HepG2 (cell line): ENCODE measurements around the gene NHSL1. TPM values are rescaled to one million over a fixed set of nuclear protein-coding genes. Genes with fewer than 3 reads are reported as not detected.

Source experiments
- ATAC-seq: fragments of 200-7000 bp; cut with Tn5 transposase; 3 replicates; pipeline ENCODE4 v1.9.1; 2020; ENCODE audit warnings: mild to moderate bottlenecking, moderate library complexity
- BruUV-seq: library from RNA; stranded (reverse); fragments of 400-500 nt; replicated peaks from 2 replicates; lab custom pipeline; 2021; lab: Mats Ljungman, UMichigan
- CTCF ChIA-PET: fragments of 300-600 bp; formaldehyde crosslinking; extraction: SDS; loops from one replicate; lab custom pipeline; 2021; ENCODE audit warnings: low total read pairs, inconsistent platforms, low intra/inter-chr PET ratio; lab: Yijun Ruan, JAX
- POLR2A ChIA-PET: fragments of 350-600 bp; sonication (Branson Sonifier 250); formaldehyde crosslinking; loops from one replicate; lab custom pipeline; 2020; ENCODE audit warnings: antibody characterized with exemption, inconsistent platforms; lab: Yijun Ruan, JAX
- DNase-seq: peaks from one replicate; pipeline ENCODE4 v3.0.0-alpha.2; 2015; ENCODE audit warnings: low spot score
- FAIRE-seq: peaks from 3 replicates; lab custom pipeline; 2011; peaks lifted over from hg19 to GRCh38; lab: Jason Lieb, UNC
- H2AFZ ChIP-seq: one replicate; pipeline ENCODE4 v1.6.1; 2011; ENCODE audit warnings: low read length, inconsistent platforms
- H3K27ac ChIP-seq: fragments of 300-600 bp; 3 replicates; pipeline ENCODE4 v1.8.0; 2011; ENCODE audit warnings: mixed run types, mild to moderate bottlenecking, mixed read lengths, low read length, inconsistent platforms; ENCODE audit not compliant: insufficient read depth; ENCODE audit errors: extremely low read length
- H3K27me3 ChIP-seq, 2 experiments: fragments of 200-600 bp in 1 of 2; 2 replicates in 1 of 2; 3 replicates in 1 of 2; pipeline versions ENCODE4 v1.6.0 to v1.8.0; 2011; ENCODE audit warnings: low read length in 2 of 2, mild to moderate bottlenecking in 2 of 2, moderate library complexity in 2 of 2, inconsistent platforms in 1 of 2; ENCODE audit not compliant: insufficient read depth in 2 of 2, control insufficient read depth in 1 of 2
- H3K36me3 ChIP-seq, 2 experiments: fragments of 200-600 bp in 1 of 2; replicated peaks in 1 of 2; 2 replicates in 1 of 2; 3 replicates in 1 of 2; pipeline versions ENCODE4 v1.5.1 to v1.8.0; 2011; ENCODE audit warnings: low read length in 2 of 2, inconsistent platforms in 1 of 2; ENCODE audit not compliant: insufficient read depth in 2 of 2, control insufficient read depth in 1 of 2
- H3K4me1 ChIP-seq: 2 replicates; pipeline ENCODE4 v1.5.1; 2012; ENCODE audit warnings: low read length, inconsistent platforms; ENCODE audit not compliant: insufficient read depth
- H3K4me2 ChIP-seq: 2 replicates; pipeline ENCODE4 v1.6.0; 2011; ENCODE audit warnings: low read depth, low read length, inconsistent platforms
- H3K4me3 ChIP-seq, 3 experiments: fragments of 200-600 bp in 1 of 3; sonication (generic), shearing (Covaris generic) in 1 of 3; replicated peaks in 1 of 3; 2 replicates each; pipeline ENCODE4 v1.5.1; 2011 to 2016; ENCODE audit warnings: low read length in 3 of 3, inconsistent platforms in 2 of 3, low read depth in 2 of 3, mild to moderate bottlenecking in 2 of 3, control low read depth in 1 of 3, mixed read lengths in 1 of 3; ENCODE audit not compliant: insufficient read depth in 1 of 3
- H3K79me2 ChIP-seq: one replicate; pipeline ENCODE4 v1.6.1; 2011; ENCODE audit warnings: low read length, inconsistent platforms; ENCODE audit not compliant: insufficient read depth
- H3K9ac ChIP-seq: 2 replicates; pipeline ENCODE4 v1.6.0; 2011; ENCODE audit warnings: mild to moderate bottlenecking, low read depth, low read length, inconsistent platforms; ENCODE audit not compliant: insufficient read depth
- H3K9me3 ChIP-seq: 2 replicates; pipeline ENCODE4 v1.5.1; 2012; ENCODE audit warnings: mild to moderate bottlenecking, low read length
- H4K20me1 ChIP-seq: 2 replicates; pipeline ENCODE4 v1.6.0; 2011; ENCODE audit warnings: inconsistent platforms, mild to moderate bottlenecking, low read length, moderate library complexity; ENCODE audit not compliant: insufficient read depth
- CEBPB ChIP-seq: IDR thresholded peaks from 2 replicates; pipeline ENCODE4 v1.6.1; 2011; ENCODE audit warnings: low read depth, low read length, improper control_type of control experiment, borderline replicate concordance
- ERF ChIP-seq: IDR thresholded peaks from 2 replicates; pipeline ENCODE4 v1.6.1; 2018; ENCODE audit warnings: missing biosample characterization, missing genetic modification reagents
- MYPOP ChIP-seq: sonication (generic); formaldehyde crosslinking; IDR thresholded peaks from 2 replicates; pipeline ENCODE4 v1.8.1; 2023; ENCODE audit warnings: mild to moderate bottlenecking, moderate library complexity, missing genetic modification reagents
- ZNF644 ChIP-seq: IDR thresholded peaks from 2 replicates; pipeline ENCODE4 v1.6.1; 2016; ENCODE audit warnings: low read depth
- ZSCAN31 ChIP-seq: sonication (generic); formaldehyde crosslinking; IDR thresholded peaks from 2 replicates; pipeline ENCODE4 v1.5.0; 2020; ENCODE audit warnings: low read depth, mild to moderate bottlenecking, missing genetic modification reagents
- WGBS: methylation state at CpG from one replicate; pipeline ENCODE4 v1.1.6; 2017; ENCODE audit warnings: low lambda C conversion rate; 5-methylcytosine and 5-hydroxymethylcytosine counted together
- in situ Hi-C: cut with HindIII; loops from 2 replicates; pipeline ENCODE4 v1.10.0; 2017; ENCODE audit warnings: low pct_unique_long_range_greater_than_20kb; ENCODE audit not compliant: extremely low pct_ligation_motif_present
- intact Hi-C: fragments of 100-400 bp; cut with micrococcal nuclease; formaldehyde crosslinking; loops from one replicate; pipeline ENCODE4 v1.10.0; 2022; ENCODE audit not compliant: unreplicated experiment
- polyA plus RNA-seq, 8 experiments: library from polyadenylated mRNA; depleted of rRNA in 3 of 8; stranded (reverse) in 7 of 8; unstranded in 1 of 8; fragments of >200 nt; fragmentation: Illumina TruSeq in 4 of 8; extraction: Trizol in 4 of 8; gene quantifications; 2 replicates each; pipeline versions ENCODE4 v1.2.1 to v1.2.3, GENCODE V29; 2011 to 2016; ENCODE audit warnings: low read depth in 4 of 8, missing spikeins in 1 of 8, mixed read lengths in 1 of 8; ENCODE audit not compliant: insufficient read depth in 1 of 8
- total RNA-seq, 5 experiments: library from RNA; depleted of rRNA; stranded (reverse); fragments of >200 nt; fragmentation: Illumina TruSeq; extraction: Trizol; gene quantifications; 2 replicates each; pipeline ENCODE4 v1.2.3, GENCODE V29; 2016; ENCODE audit warnings: low read depth in 1 of 5
- TF ChIP-seq, protein P1 (sequence below): sonication (generic); formaldehyde crosslinking; IDR thresholded peaks from 2 replicates; pipeline ENCODE4 v1.4.0; 2020; ENCODE audit warnings: missing genetic modification reagents
- TF ChIP-seq, protein P2 (sequence below): sonication (generic); formaldehyde crosslinking; IDR thresholded peaks from 2 replicates; pipeline ENCODE4 v1.4.0; 2020; ENCODE audit warnings: mild to moderate bottlenecking, missing genetic modification reagents, borderline replicate concordance
- TF ChIP-seq, protein P3 (sequence below): sonication (generic); formaldehyde crosslinking; IDR thresholded peaks from 2 replicates; pipeline ENCODE4 v1.4.0; 2020; ENCODE audit warnings: missing genetic modification reagents
- TF ChIP-seq, protein P4 (sequence below): sonication (generic); formaldehyde crosslinking; IDR thresholded peaks from 2 replicates; pipeline ENCODE4 v1.4.0; 2020; ENCODE audit warnings: missing genetic modification reagents, mild to moderate bottlenecking, borderline replicate concordance
- TF ChIP-seq, protein P5 (sequence below): sonication (generic); formaldehyde crosslinking; conservative IDR thresholded peaks from 2 replicates; pipeline ENCODE4 v1.5.0; 2020; ENCODE audit warnings: missing genetic modification reagents

The NHSL1 gene
- total and polyA plus RNA-seq, 2 of the 13 experiments (the other 11 are each of a cell fraction or from before 2014, with no cell fraction given): 24.9 to 53.6 TPM

DNA sequence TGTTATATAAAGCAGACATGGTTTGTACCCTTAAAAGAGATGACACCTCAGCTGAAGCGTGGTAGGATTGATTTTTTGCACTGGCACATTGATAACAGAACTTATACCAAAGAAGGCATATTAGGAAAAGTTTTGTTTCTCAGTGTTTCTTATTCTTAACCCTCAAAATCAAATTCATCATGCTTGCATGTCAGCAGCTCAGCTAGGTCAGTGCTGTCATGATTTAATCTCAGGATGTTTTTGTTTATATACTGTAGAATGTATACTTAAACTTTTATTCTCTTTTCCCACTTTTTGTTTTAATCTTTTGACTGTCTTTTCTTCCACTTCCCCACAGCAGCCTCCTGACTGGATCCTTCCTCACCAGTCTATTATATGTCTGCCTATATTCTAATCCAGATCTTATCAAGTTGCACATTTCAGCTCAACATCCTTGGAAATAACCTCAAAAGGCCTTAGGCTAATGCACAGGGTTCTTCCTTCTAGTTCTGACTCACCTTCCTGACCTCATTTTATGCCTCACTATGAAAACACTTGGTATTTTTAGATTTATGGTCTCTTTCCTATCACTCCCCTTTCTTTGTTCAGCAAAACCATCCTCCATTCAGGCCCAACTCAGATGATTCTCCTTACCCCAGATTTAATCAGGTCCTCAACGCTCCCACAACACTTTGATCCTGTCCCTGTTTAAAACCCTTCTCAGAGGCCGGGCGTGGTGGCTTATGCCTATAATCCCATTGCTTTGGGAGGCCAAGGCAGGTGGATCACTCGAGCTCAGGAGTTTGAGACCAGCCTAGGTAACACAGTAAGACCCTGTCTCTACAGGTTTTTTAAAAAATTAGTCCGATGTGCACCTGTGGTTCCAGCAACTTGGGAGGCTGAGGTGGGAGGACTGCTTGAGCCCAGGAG lies 88.1 kb downstream of the NHSL1 start:
- no peaks in the 10 kb centered on the region for H3K9me3 ChIP-seq
- over 99% methylated on average over 6 of the region's 6 CpGs for WGBS
- H3K9ac ChIP-seq: no peak overlapping the region
- no peaks in the 10 kb centered on the region for H3K27me3 ChIP-seq
- H3K4me1 ChIP-seq: peaks cover 8% of the 10 kb centered on the region
- DNase-seq (no peak), FAIRE-seq (no peak), ATAC-seq (no peak)
- POLR2A ChIA-PET: no interaction called here
- H3K27ac ChIP-seq: no peak overlapping the region
- H3K79me2 ChIP-seq: no peaks in the 10 kb centered on the region
- no peak overlapping the region for H2AFZ ChIP-seq
- peaks cover 20 to 77% of the 10 kb centered on the region in 2 experiments for H3K36me3 ChIP-seq
- CTCF ChIA-PET: no interaction called here
- no peak overlapping the region for H3K4me3 ChIP-seq
- no peak overlapping the region for H3K4me2 ChIP-seq
- BruUV-seq: no TSS peak
- in situ Hi-C loops (no loop called here), intact Hi-C loops (no loop called here)
- H4K20me1 ChIP-seq: no peaks in the 10 kb centered on the region
- TF ChIP-seq, protein P1, sequence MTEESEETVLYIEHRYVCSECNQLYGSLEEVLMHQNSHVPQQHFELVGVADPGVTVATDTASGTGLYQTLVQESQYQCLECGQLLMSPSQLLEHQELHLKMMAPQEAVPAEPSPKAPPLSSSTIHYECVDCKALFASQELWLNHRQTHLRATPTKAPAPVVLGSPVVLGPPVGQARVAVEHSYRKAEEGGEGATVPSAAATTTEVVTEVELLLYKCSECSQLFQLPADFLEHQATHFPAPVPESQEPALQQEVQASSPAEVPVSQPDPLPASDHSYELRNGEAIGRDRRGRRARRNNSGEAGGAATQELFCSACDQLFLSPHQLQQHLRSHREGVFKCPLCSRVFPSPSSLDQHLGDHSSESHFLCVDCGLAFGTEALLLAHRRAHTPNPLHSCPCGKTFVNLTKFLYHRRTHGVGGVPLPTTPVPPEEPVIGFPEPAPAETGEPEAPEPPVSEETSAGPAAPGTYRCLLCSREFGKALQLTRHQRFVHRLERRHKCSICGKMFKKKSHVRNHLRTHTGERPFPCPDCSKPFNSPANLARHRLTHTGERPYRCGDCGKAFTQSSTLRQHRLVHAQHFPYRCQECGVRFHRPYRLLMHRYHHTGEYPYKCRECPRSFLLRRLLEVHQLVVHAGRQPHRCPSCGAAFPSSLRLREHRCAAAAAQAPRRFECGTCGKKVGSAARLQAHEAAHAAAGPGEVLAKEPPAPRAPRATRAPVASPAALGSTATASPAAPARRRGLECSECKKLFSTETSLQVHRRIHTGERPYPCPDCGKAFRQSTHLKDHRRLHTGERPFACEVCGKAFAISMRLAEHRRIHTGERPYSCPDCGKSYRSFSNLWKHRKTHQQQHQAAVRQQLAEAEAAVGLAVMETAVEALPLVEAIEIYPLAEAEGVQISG (CRISPR knock-in tag): no peak
- no peak for TF ChIP-seq CEBPB
- TF ChIP-seq ZSCAN31 (CRISPR knock-in tag): no peak
- no peak for TF ChIP-seq MYPOP (CRISPR knock-in tag)
- TF ChIP-seq ERF: no peak
- TF ChIP-seq, protein P2, sequence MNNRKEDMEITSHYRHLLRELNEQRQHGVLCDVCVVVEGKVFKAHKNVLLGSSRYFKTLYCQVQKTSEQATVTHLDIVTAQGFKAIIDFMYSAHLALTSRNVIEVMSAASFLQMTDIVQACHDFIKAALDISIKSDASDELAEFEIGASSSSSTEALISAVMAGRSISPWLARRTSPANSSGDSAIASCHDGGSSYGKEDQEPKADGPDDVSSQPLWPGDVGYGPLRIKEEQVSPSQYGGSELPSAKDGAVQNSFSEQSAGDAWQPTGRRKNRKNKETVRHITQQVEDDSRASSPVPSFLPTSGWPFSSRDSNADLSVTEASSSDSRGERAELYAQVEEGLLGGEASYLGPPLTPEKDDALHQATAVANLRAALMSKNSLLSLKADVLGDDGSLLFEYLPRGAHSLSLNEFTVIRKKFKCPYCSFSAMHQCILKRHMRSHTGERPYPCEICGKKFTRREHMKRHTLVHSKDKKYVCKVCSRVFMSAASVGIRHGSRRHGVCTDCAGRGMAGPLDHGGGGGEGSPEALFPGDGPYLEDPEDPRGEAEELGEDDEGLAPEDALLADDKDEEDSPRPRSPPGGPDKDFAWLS (CRISPR knock-in tag): no peak
- TF ChIP-seq, protein P3, sequence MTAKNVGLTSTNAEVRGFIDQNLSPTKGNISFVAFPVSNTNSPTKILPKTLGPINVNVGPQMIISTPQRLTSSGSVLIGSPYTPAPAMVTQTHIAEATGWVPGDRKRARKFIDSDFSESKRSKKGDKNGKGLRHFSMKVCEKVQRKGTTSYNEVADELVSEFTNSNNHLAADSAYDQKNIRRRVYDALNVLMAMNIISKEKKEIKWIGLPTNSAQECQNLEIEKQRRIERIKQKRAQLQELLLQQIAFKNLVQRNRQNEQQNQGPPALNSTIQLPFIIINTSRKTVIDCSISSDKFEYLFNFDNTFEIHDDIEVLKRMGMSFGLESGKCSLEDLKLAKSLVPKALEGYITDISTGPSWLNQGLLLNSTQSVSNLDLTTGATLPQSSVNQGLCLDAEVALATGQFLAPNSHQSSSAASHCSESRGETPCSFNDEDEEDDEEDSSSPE: no peak
- TF ChIP-seq, protein P4, sequence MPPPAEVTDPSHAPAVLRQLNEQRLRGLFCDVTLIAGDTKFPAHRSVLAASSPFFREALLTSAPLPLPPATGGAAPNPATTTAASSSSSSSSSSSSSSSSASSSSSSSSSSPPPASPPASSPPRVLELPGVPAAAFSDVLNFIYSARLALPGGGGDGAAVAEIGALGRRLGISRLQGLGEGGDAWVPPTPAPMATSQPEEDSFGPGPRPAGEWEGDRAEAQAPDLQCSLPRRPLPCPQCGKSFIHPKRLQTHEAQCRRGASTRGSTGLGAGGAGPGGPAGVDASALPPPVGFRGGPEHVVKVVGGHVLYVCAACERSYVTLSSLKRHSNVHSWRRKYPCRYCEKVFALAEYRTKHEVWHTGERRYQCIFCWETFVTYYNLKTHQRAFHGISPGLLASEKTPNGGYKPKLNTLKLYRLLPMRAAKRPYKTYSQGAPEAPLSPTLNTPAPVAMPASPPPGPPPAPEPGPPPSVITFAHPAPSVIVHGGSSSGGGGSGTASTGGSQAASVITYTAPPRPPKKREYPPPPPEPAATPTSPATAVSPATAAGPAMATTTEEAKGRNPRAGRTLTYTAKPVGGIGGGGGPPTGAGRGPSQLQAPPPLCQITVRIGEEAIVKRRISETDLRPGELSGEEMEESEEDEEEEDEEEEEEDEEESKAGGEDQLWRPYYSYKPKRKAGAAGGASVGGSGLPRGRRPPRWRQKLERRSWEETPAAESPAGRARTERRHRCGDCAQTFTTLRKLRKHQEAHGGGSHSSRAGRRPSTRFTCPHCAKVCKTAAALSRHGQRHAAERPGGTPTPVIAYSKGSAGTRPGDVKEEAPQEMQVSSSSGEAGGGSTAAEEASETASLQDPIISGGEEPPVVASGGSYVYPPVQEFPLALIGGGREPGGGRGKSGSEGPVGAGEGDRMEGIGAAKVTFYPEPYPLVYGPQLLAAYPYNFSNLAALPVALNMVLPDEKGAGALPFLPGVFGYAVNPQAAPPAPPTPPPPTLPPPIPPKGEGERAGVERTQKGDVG (CRISPR knock-in tag): no peak
- TF ChIP-seq, protein P5, sequence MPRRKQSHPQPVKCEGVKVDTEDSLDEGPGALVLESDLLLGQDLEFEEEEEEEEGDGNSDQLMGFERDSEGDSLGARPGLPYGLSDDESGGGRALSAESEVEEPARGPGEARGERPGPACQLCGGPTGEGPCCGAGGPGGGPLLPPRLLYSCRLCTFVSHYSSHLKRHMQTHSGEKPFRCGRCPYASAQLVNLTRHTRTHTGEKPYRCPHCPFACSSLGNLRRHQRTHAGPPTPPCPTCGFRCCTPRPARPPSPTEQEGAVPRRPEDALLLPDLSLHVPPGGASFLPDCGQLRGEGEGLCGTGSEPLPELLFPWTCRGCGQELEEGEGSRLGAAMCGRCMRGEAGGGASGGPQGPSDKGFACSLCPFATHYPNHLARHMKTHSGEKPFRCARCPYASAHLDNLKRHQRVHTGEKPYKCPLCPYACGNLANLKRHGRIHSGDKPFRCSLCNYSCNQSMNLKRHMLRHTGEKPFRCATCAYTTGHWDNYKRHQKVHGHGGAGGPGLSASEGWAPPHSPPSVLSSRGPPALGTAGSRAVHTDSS (CRISPR knock-in tag): no peak
- TF ChIP-seq ZNF644 (CRISPR knock-in tag): no peak
